Caco-2 (cell line): Measurements from ENCODE around the gene ZIK1. TPM values are rescaled to one million over a fixed set of nuclear protein-coding genes. Genes with fewer than 3 reads are reported as not detected.

Experiments used
- BruUV-seq: library from RNA; stranded (reverse); fragments of 400-500 nt; replicated peaks from 2 replicates; lab custom pipeline; 2021; lab: Mats Ljungman, UMichigan
- CTCF ChIA-PET: fragments of 300-600 bp; sonication (Branson Sonifier 250); formaldehyde crosslinking; loops from one replicate; lab custom pipeline; 2022; ENCODE audit warnings: antibody characterized with exemption; lab: Charles Lee
- POLR2A ChIA-PET: fragments of 300-600 bp; sonication (Branson Sonifier 250); formaldehyde crosslinking; loops from one replicate; lab custom pipeline; 2022; ENCODE audit warnings: antibody characterized with exemption; lab: Charles Lee
- DNase-seq, 2 experiments: peaks; one replicate each; pipeline versions ENCODE4 v3.0.0 to v3.0.0-alpha.2; 2020 to 2022
- H3K27me3 ChIP-seq: replicated peaks from 2 replicates; pipeline ENCODE4 v1.6.0; 2011; ENCODE audit warnings: low read length; ENCODE audit not compliant: control insufficient read depth, insufficient read depth
- H3K36me3 ChIP-seq: 2 replicates; pipeline ENCODE4 v1.5.1; 2011; ENCODE audit warnings: low read length; ENCODE audit not compliant: control insufficient read depth, insufficient read depth
- H3K4me1 ChIP-seq: fragments of 250-450 bp; sonication (Bioruptor Pico); 2 replicates; pipeline ENCODE4 v1.5.1; 2020; ENCODE audit warnings: mild to moderate bottlenecking
- H3K4me3 ChIP-seq: 2 replicates; pipeline ENCODE4 v1.5.1; 2011; ENCODE audit warnings: low read depth, mild to moderate bottlenecking, control low read depth, low read length
- H3K9me3 ChIP-seq: fragments of 250-450 bp; sonication (Bioruptor Pico); 2 replicates; pipeline ENCODE4 v1.5.1; 2020; ENCODE audit warnings: mild to moderate bottlenecking, moderate library complexity
- H3K27ac Mint-ChIP-seq: one replicate; pipeline ENCODE4 v1.8.0; 2022; ENCODE audit warnings: mixed read lengths; ENCODE audit not compliant: unreplicated experiment
- H3K27me3 Mint-ChIP-seq: one replicate; pipeline ENCODE4 v1.8.0; 2022; ENCODE audit warnings: mixed read lengths; ENCODE audit not compliant: insufficient read depth, unreplicated experiment
- H3K36me3 Mint-ChIP-seq: one replicate; pipeline ENCODE4 v1.8.0; 2022; ENCODE audit warnings: mild to moderate bottlenecking, mixed read lengths; ENCODE audit not compliant: insufficient read depth, unreplicated experiment
- H3K4me1 Mint-ChIP-seq: one replicate; pipeline ENCODE4 v1.8.0; 2022; ENCODE audit warnings: low read depth, mixed read lengths; ENCODE audit not compliant: unreplicated experiment
- H3K4me3 Mint-ChIP-seq: one replicate; pipeline ENCODE4 v1.8.0; 2022; ENCODE audit warnings: mild to moderate bottlenecking, moderate library complexity, mixed read lengths; ENCODE audit not compliant: unreplicated experiment
- H3K9me3 Mint-ChIP-seq: one replicate; pipeline ENCODE4 v1.8.0; 2022; ENCODE audit warnings: mixed read lengths; ENCODE audit not compliant: unreplicated experiment
- intact Hi-C: fragments of 100-400 bp; cut with micrococcal nuclease; formaldehyde crosslinking; loops from one replicate; pipeline ENCODE4 v1.10.0; 2022; ENCODE audit not compliant: unreplicated experiment
- total RNA-seq: library from RNA; stranded (reverse); gene quantifications from 2 replicates; pipeline ENCODE4 v1.2.3, GENCODE V29; 2022
- TF ChIP-seq, protein P1 (sequence below), 2 experiments: fragments of 200-600 bp in 1 of 2; IDR thresholded peaks; 1 replicate in 1 of 2; 2 replicates in 1 of 2; pipeline versions ENCODE4 v1.5.1 to v1.8.0; 2011 to 2022; ENCODE audit warnings: antibody characterized with exemption in 1 of 2, control low read depth in 1 of 2, inconsistent platforms in 1 of 2, low read depth in 1 of 2, low read length in 1 of 2, mild to moderate bottlenecking in 1 of 2, moderate library complexity in 1 of 2; ENCODE audit not compliant: insufficient read depth in 1 of 2, severe bottlenecking in 1 of 2, unreplicated experiment in 1 of 2

Gene ZIK1
- total RNA-seq, 1 experiment from 2014 or later: not detected

DNA sequence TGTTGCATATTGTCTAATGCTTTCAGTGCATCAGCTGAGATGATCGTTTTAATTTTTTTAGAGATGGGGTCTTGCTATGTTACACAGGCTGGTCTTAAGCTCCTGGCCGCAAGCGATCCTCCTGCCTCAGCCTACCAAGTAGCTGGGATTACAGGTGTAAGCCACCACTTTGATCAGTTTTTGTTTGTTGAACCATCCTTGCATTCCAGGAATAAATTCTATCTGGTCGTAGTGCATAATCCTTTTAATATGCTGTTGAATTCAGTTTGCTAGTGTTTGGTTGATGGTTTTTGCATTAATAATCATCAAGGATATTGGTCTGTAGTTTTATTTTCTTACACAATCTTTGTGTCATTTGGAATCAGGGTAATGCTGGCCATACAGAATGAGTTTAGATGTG, 53.4 kb downstream of the ZIK1 start:
- CTCF ChIA-PET: no interaction called here
- Mint-ChIP-seq H3K4me3 (no peak overlapping the region), H3K9me3 (peaks cover 43% of the 10 kb centered on the region), H3K36me3 (peaks cover 42% of the 10 kb centered on the region), H3K4me1 (peaks cover 12% of the 10 kb centered on the region), H3K27ac (no peak overlapping the region), H3K27me3 (no peaks in the 10 kb centered on the region)
- 0 out of 2 replicates have a peak, but pooled peaks cover 7% of the 10 kb centered on the region for H3K4me1 ChIP-seq
- intact Hi-C loops: no loop called here
- no peak overlapping the region for H3K4me3 ChIP-seq
- TF ChIP-seq, protein P1, sequence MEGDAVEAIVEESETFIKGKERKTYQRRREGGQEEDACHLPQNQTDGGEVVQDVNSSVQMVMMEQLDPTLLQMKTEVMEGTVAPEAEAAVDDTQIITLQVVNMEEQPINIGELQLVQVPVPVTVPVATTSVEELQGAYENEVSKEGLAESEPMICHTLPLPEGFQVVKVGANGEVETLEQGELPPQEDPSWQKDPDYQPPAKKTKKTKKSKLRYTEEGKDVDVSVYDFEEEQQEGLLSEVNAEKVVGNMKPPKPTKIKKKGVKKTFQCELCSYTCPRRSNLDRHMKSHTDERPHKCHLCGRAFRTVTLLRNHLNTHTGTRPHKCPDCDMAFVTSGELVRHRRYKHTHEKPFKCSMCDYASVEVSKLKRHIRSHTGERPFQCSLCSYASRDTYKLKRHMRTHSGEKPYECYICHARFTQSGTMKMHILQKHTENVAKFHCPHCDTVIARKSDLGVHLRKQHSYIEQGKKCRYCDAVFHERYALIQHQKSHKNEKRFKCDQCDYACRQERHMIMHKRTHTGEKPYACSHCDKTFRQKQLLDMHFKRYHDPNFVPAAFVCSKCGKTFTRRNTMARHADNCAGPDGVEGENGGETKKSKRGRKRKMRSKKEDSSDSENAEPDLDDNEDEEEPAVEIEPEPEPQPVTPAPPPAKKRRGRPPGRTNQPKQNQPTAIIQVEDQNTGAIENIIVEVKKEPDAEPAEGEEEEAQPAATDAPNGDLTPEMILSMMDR (IDR thresholded peaks at IDR 0.05; ENCODE audit: insufficient read depth in 1 of 2, low read depth in 1 of 2, low read length in 1 of 2, severe bottlenecking in 1 of 2, unreplicated experiment in 1 of 2): no peak
- DNase-seq: no peak
- no TSS peak for BruUV-seq
- H3K27me3 ChIP-seq: no peaks in the 10 kb centered on the region
- peaks cover 13% of the 10 kb centered on the region for H3K9me3 ChIP-seq
- peaks cover 10% of the 10 kb centered on the region for H3K36me3 ChIP-seq
- POLR2A ChIA-PET: no interaction called here

DNA sequence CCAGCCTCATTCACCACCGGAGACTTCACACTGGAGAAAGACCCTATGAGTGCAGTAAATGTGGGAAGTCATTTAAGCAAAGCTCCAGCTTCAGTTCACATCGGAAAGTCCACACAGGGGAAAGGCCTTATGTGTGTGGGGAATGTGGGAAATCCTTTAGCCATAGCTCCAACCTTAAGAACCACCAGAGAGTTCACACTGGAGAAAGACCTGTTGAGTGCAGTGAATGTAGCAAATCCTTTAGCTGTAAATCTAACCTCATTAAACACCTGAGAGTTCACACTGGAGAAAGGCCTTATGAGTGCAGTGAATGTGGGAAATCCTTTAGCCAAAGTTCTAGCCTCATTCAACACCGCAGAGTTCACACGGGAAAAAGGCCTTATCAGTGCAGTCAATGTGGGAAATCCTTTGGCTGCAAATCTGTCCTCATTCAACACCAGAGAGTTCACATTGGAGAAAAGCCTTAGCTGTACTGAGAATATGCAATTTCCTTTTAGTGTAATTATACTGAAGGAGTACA, 57.8 kb downstream of the ZIK1 start:
- no peak overlapping the region for H3K4me3 Mint-ChIP-seq
- Histone ChIP-seq H3K9me3 (peaks cover 17% of the 10 kb centered on the region), H3K4me1 (no peaks in the 10 kb centered on the region), H3K4me3 (no peak overlapping the region), H3K36me3 (peaks cover 10% of the 10 kb centered on the region), H3K27me3 (no peaks in the 10 kb centered on the region)
- DNase-seq: no peak
- peaks cover 35% of the 10 kb centered on the region for H3K9me3 Mint-ChIP-seq
- ChIA-PET CTCF (no interaction called here), POLR2A (no interaction called here)
- BruUV-seq: no TSS peak
- TF ChIP-seq, protein P1 (IDR thresholded peaks at IDR 0.05; ENCODE audit: insufficient read depth in 1 of 2, low read depth in 1 of 2, low read length in 1 of 2, severe bottlenecking in 1 of 2, unreplicated experiment in 1 of 2): no peak
- H3K27ac Mint-ChIP-seq: no peak overlapping the region
- H3K36me3 Mint-ChIP-seq: peaks cover 42% of the 10 kb centered on the region
- no peaks in the 10 kb centered on the region for H3K4me1 Mint-ChIP-seq
- intact Hi-C loops: no loop called here
- H3K27me3 Mint-ChIP-seq: no peaks in the 10 kb centered on the region

DNA sequence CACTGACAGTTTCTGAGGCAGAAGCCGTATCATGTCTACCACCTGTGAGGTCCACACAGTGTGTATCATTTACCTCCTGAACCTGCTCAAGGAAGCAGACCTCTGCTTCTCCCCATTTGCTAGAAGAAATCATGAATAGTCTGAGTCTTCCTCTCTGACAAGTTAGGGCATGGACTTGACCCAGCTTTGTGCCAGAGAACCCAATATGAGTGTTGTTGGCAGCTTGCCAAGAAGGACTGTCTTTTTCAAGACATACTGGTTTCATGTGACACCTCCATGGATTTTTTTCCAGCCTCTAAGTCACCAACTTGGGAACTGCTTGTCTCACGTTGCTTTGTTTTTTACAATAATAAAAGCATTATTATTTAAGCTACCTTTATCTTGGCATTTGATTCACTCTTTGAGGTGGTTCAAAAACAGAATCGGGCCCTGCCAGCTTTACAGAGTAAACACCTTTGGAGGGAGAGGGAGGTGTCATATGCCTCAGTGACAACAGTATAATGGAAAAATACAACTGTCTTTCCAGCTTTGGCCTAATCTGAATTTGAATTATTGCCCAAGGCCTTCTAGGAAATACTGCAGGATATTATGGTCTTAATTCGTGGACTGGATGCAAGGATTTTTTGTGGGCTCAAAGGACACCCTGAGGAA, 58.6 kb downstream of the ZIK1 start:
- H3K9me3 ChIP-seq: peaks cover 12% of the 10 kb centered on the region
- no peaks in the 10 kb centered on the region for H3K4me1 ChIP-seq
- Mint-ChIP-seq H3K4me3 (no peak overlapping the region), H3K9me3 (peaks cover 28% of the 10 kb centered on the region), H3K36me3 (peaks cover 42% of the 10 kb centered on the region), H3K27me3 (no peaks in the 10 kb centered on the region), H3K27ac (no peak overlapping the region), H3K4me1 (no peaks in the 10 kb centered on the region)
- peaks cover 10% of the 10 kb centered on the region for H3K36me3 ChIP-seq
- no TSS peak for BruUV-seq
- intact Hi-C loops: no loop called here
- TF ChIP-seq, protein P1 (IDR thresholded peaks at IDR 0.05; ENCODE audit: insufficient read depth in 1 of 2, low read depth in 1 of 2, low read length in 1 of 2, severe bottlenecking in 1 of 2, unreplicated experiment in 1 of 2): no peak
- no peaks in the 10 kb centered on the region for H3K27me3 ChIP-seq
- ChIA-PET CTCF (no interaction called here), POLR2A (no interaction called here)
- DNase-seq: no peak
- H3K4me3 ChIP-seq: no peak overlapping the region

Other genes with a start within 250 kb of the ZIK1 start
- gene ZNF304, start 232.9 kb upstream of the ZIK1 start, total RNA-seq: 0.07 and 0.09 TPM in 2 replicates
- 7.0 and 8.6 TPM in 2 replicates for gene TRAPPC2B, start 220.6 kb upstream of the ZIK1 start, total RNA-seq
- gene ZNF547, start 220.6 kb upstream of the ZIK1 start, total RNA-seq: 0.95 and 1.8 TPM in 2 replicates
- gene ZNF548, start 194.3 kb upstream of the ZIK1 start, total RNA-seq: 4.9 and 5.5 TPM in 2 replicates
- gene ZNF17, start 173.0 kb upstream of the ZIK1 start, total RNA-seq: 7.2 and 9.5 TPM in 2 replicates
- 14.6 and 15.9 TPM in 2 replicates for gene ZNF749, start 148.8 kb upstream of the ZIK1 start, total RNA-seq
- 0.11 TPM in 1 of 2 replicates, not detected in the other for gene VN1R1, start 127.0 kb upstream of the ZIK1 start, total RNA-seq
- 1.2 and 1.7 TPM in 2 replicates for gene ZNF772, start 106.6 kb upstream of the ZIK1 start, total RNA-seq
- gene ZNF419, start 96.4 kb upstream of the ZIK1 start, total RNA-seq: 13.6 and 16.9 TPM in 2 replicates
- 7.7 and 10.0 TPM in 2 replicates for gene ZNF773, start 84.2 kb upstream of the ZIK1 start, total RNA-seq
- 5.2 and 5.5 TPM in 2 replicates for gene ZNF549, start 56.8 kb upstream of the ZIK1 start, total RNA-seq
- gene ZNF550, start 24.3 kb upstream of the ZIK1 start, total RNA-seq: 11.2 and 11.5 TPM in 2 replicates
- 5.5 and 6.1 TPM in 2 replicates for gene ZNF416, start 5.2 kb upstream of the ZIK1 start, total RNA-seq
- gene ZNF530, start 15.7 kb downstream of the ZIK1 start, total RNA-seq: 8.6 and 8.8 TPM in 2 replicates
- gene ZNF134, start 30.1 kb downstream of the ZIK1 start, total RNA-seq: 6.6 and 6.8 TPM in 2 replicates
- 10.5 and 13.3 TPM in 2 replicates for gene ZNF211, start 49.0 kb downstream of the ZIK1 start, total RNA-seq
- not detected in 2 replicates for gene ZSCAN4, start 84.8 kb downstream of the ZIK1 start, total RNA-seq
- 12.7 and 14.8 TPM in 2 replicates for gene ZNF551, start 97.8 kb downstream of the ZIK1 start, total RNA-seq
- not detected in 2 replicates for gene ZNF154, start 125.1 kb downstream of the ZIK1 start, total RNA-seq
- not detected in 2 replicates for gene ZNF671, start 143.5 kb downstream of the ZIK1 start, total RNA-seq
- 15.6 and 16.0 TPM in 2 replicates for gene ZNF776, start 162.7 kb downstream of the ZIK1 start, total RNA-seq
- 6.2 and 9.1 TPM in 2 replicates for gene ZNF586, start 185.5 kb downstream of the ZIK1 start, total RNA-seq
- 38.6 and 48.2 TPM in 2 replicates for gene ZNF552, start 230.8 kb downstream of the ZIK1 start, total RNA-seq
- 32.5 and 35.4 TPM in 2 replicates for gene ZNF587B, start 246.2 kb downstream of the ZIK1 start, total RNA-seq